ENCODE measurements around the gene PDGFRB. TPM values are rescaled to one million over a fixed set of nuclear protein-coding genes. Genes with fewer than 3 reads are reported as not detected.

The PDGFRB gene
- total and polyA plus RNA-seq, 10 of the 15 experiments (the other 5 are each of a cell fraction or from before 2014, with no cell fraction given) = 0.02 to 3.0 (median 1.0) TPM

- no peak overlapping the region for H2AFZ ChIP-seq (ENCODE audit: control insufficient read depth, low read depth, low read length)
- in situ Hi-C loops (cut with MboI) (no loop called here), intact Hi-C loops (cut with micrococcal nuclease; ENCODE audit: unreplicated experiment) (no loop called here)
- 38% methylated on average over 16 of the region's 16 CpGs for WGBS (ENCODE audit: insufficient coverage, insufficient replicate concordance, low lambda C conversion rate, missing lambda C conversion rate)
- ChIA-PET SMC1A (ENCODE audit: uncharacterized antibody, unreplicated experiment) (no interaction called here), RAD21 (ENCODE audit: unreplicated experiment) (no interaction called here), CTCF (no interaction called here), POLR2A (no interaction called here)
- H3K36me3 ChIP-seq (ENCODE audit: control insufficient read depth in 2 of 2, insufficient read depth in 2 of 2, low read length in 1 of 2) = no peaks in the 10 kb centered on the region
- TF ChIP-seq SREBF1 (IDR thresholded peaks at IDR 0.05; ENCODE audit: low read length) = no peak
- TF ChIP-seq PML (IDR thresholded peaks at IDR 0.05; ENCODE audit: low read length) = no peak
- H3K9me3 ChIP-seq (replicated peaks; ENCODE audit: control insufficient read depth, insufficient read depth, low read length) = no peaks in the 10 kb centered on the region
- no peaks in the 10 kb centered on the region for H3K79me2 ChIP-seq (ENCODE audit: control insufficient read depth, insufficient read depth, low read length)
- no peak overlapping the region for H3K9ac ChIP-seq (ENCODE audit: control insufficient read depth, insufficient read depth, low read length)
- DNase-seq (ENCODE audit: low read depth, low spot score) (no peak), FAIRE-seq (no peak), ATAC-seq (no peak)
- H3K27me3 ChIP-seq (replicated peaks in 1 of 2; ENCODE audit: control insufficient read depth in 2 of 2, insufficient read depth in 2 of 2, low read length in 1 of 2) = peaks cover 4 to 7% of the 10 kb centered on the region in 2 experiments
- H3K4me2 ChIP-seq (ENCODE audit: control insufficient read depth, insufficient read depth) = no peak overlapping the region
- BruUV-seq (replicated peaks) = no TSS peak
- no peak overlapping the region for H3K27ac ChIP-seq (ENCODE audit: control insufficient read depth, insufficient read depth)
- H4K20me1 ChIP-seq (ENCODE audit: control insufficient read depth, insufficient read depth) = no peaks in the 10 kb centered on the region; the same call in 1 of the 2 replicates
- no peak overlapping the region for H3K4me3 ChIP-seq
- H3K4me1 ChIP-seq (ENCODE audit: control insufficient read depth, insufficient read depth, low read length) = no peaks in the 10 kb centered on the region
Measured at GRCh38 chr5:150196986-150197385, 41.3 kb upstream of the PDGFRB start.

GRCh38 chr5:150196514-150196913 is 40.9 kb upstream of the PDGFRB start:
- DNase-seq (ENCODE audit: low read depth, low spot score) = no peak
- no peak overlapping the region for H3K27ac ChIP-seq (ENCODE audit: control insufficient read depth, insufficient read depth)
- BruUV-seq (replicated peaks) = no TSS peak
- H2AFZ ChIP-seq (ENCODE audit: control insufficient read depth, low read depth, low read length) = no peak overlapping the region
- ATAC-seq = no peak
- POLR2A ChIA-PET = no interaction called here
- intact Hi-C loops (cut with micrococcal nuclease; ENCODE audit: unreplicated experiment) (no loop called here), in situ Hi-C loops (cut with MboI) (no loop called here)
- peaks cover 4 to 6% of the 10 kb centered on the region in 2 experiments for H3K27me3 ChIP-seq (replicated peaks in 1 of 2; ENCODE audit: control insufficient read depth in 2 of 2, insufficient read depth in 2 of 2, low read length in 1 of 2)
- no peaks in the 10 kb centered on the region for H3K9me3 ChIP-seq (replicated peaks; ENCODE audit: control insufficient read depth, insufficient read depth, low read length)
- H3K9ac ChIP-seq (ENCODE audit: control insufficient read depth, insufficient read depth, low read length) = no peak overlapping the region
- no peaks in the 10 kb centered on the region for H3K36me3 ChIP-seq (ENCODE audit: control insufficient read depth in 2 of 2, insufficient read depth in 2 of 2, low read length in 1 of 2)
- no peaks in the 10 kb centered on the region for H3K4me1 ChIP-seq (ENCODE audit: control insufficient read depth, insufficient read depth, low read length)
- no peak overlapping the region for H3K4me3 ChIP-seq
- H3K79me2 ChIP-seq (ENCODE audit: control insufficient read depth, insufficient read depth, low read length) = no peaks in the 10 kb centered on the region
- SMC1A ChIA-PET (ENCODE audit: uncharacterized antibody, unreplicated experiment) = no interaction called here
- WGBS (ENCODE audit: insufficient coverage, insufficient replicate concordance, low lambda C conversion rate, missing lambda C conversion rate) = 0% methylated on average over 5 of the region's 5 CpGs
- CTCF ChIA-PET = no interaction called here
- no peak for FAIRE-seq
- no peak overlapping the region for H3K4me2 ChIP-seq (ENCODE audit: control insufficient read depth, insufficient read depth)
- RAD21 ChIA-PET (ENCODE audit: unreplicated experiment) = no interaction called here
- no peaks in the 10 kb centered on the region; the same call in 1 of the 2 replicates for H4K20me1 ChIP-seq (ENCODE audit: control insufficient read depth, insufficient read depth)
- no peak for TF ChIP-seq NKRF (conservative IDR thresholded peaks at IDR 0.05)
- no peak for TF ChIP-seq IRF4 (IDR thresholded peaks at IDR 0.05; ENCODE audit: low read depth, low read length)
- no peak for TF ChIP-seq MEF2A (IDR thresholded peaks at IDR 0.05; ENCODE audit: insufficient read depth, low read depth, low read length)
- no peak for TF ChIP-seq STAT3 (IDR thresholded peaks at IDR 0.05; ENCODE audit: low read depth, low read length)
- no peak for TF ChIP-seq CEBPZ (IDR thresholded peaks at IDR 0.05; ENCODE audit: low read depth, low read length)
- no peak for TF ChIP-seq ATF2 (IDR thresholded peaks at IDR 0.05; ENCODE audit: low read length)
- no peak for TF ChIP-seq TCF12 (IDR thresholded peaks at IDR 0.05; ENCODE audit: low read depth, low read length)
- no peak for TF ChIP-seq SIX5 (IDR thresholded peaks at IDR 0.05; ENCODE audit: low read depth, low read length, severe bottlenecking)
- no peak for TF ChIP-seq RELA (IDR thresholded peaks at IDR 0.05; ENCODE audit: borderline replicate concordance, partially characterized antibody)
- TF ChIP-seq GABPA (IDR thresholded peaks at IDR 0.05; ENCODE audit: low read depth) = no peak
- TF ChIP-seq RBBP5 (conservative IDR thresholded peaks at IDR 0.05) = no peak
